ENCODE data around the gene ADGRA1. TPM values are rescaled to one million over a fixed set of nuclear protein-coding genes. Genes with fewer than 3 reads are reported as not detected.

Gene ADGRA1
- total RNA-seq, 1 experiment from 2014 or later: not detected

- CTCF ChIA-PET: interaction anchor here (0.6 to 0.7 kb wide), 3 partner anchors 35 to 555 kb away, joined by 3 read pairs; no protein-coding TSS in a partner anchor
- BruUV-seq (replicated peaks): no TSS peak
- POLR2A ChIA-PET: no interaction called here
Observed at GRCh38 chr10:133104068-133104962, 16.6 kb downstream of the ADGRA1 start.

GRCh38 chr10:133104963-133105640, 17.4 kb downstream of the ADGRA1 start:
- no TSS peak for BruUV-seq (replicated peaks)
- intact Hi-C loops (cut with micrococcal nuclease): no loop called here
- TF ChIP-seq CTCF (IDR thresholded peaks at IDR 0.05; ENCODE audit: unreplicated experiment): no peak
- H3K4me3 Mint-ChIP-seq (ENCODE audit: unreplicated experiment): no peak overlapping the region
- CTCF ChIA-PET: interaction anchor here (0.6 kb wide), 1 partner anchor 450 kb away, joined by 3 read pairs; no protein-coding TSS in a partner anchor
- no peak overlapping the region for H3K27ac Mint-ChIP-seq (ENCODE audit: low read depth, unreplicated experiment)
- POLR2A ChIA-PET: no interaction called here
- H3K27me3 Mint-ChIP-seq (ENCODE audit: insufficient read depth, unreplicated experiment): no peaks in the 10 kb centered on the region
- H3K9me3 Mint-ChIP-seq (ENCODE audit: unreplicated experiment): peaks cover 29% of the 10 kb centered on the region
- no peaks in the 10 kb centered on the region for H3K4me1 Mint-ChIP-seq (ENCODE audit: insufficient read depth, unreplicated experiment)
- no peak for DNase-seq (ENCODE audit: unreplicated experiment)
- H3K36me3 Mint-ChIP-seq (ENCODE audit: insufficient read depth, unreplicated experiment): no peaks in the 10 kb centered on the region

More at GRCh38 chr10:133104068-133104962, 16.6 kb downstream of the ADGRA1 start:
- H3K36me3 Mint-ChIP-seq (ENCODE audit: insufficient read depth, unreplicated experiment): no peaks in the 10 kb centered on the region
- no peak for DNase-seq (ENCODE audit: unreplicated experiment)
- H3K27me3 Mint-ChIP-seq (ENCODE audit: insufficient read depth, unreplicated experiment): no peaks in the 10 kb centered on the region
- H3K4me3 Mint-ChIP-seq (ENCODE audit: unreplicated experiment): no peak overlapping the region
- peaks cover 25% of the 10 kb centered on the region for H3K9me3 Mint-ChIP-seq (ENCODE audit: unreplicated experiment)
- no peaks in the 10 kb centered on the region for H3K4me1 Mint-ChIP-seq (ENCODE audit: insufficient read depth, unreplicated experiment)
- intact Hi-C loops (cut with micrococcal nuclease): no loop called here
- H3K27ac Mint-ChIP-seq (ENCODE audit: low read depth, unreplicated experiment): no peak overlapping the region
- TF ChIP-seq CTCF (IDR thresholded peaks at IDR 0.05; ENCODE audit: unreplicated experiment): no peak

GRCh38 chr10:133105686-133106390, 18.1 kb downstream of the ADGRA1 start:
- BruUV-seq (replicated peaks): no TSS peak
- intact Hi-C loops (cut with micrococcal nuclease): no loop called here
- no peak overlapping the region for H3K4me3 Mint-ChIP-seq (ENCODE audit: unreplicated experiment)
- DNase-seq (ENCODE audit: unreplicated experiment): no peak
- H3K27me3 Mint-ChIP-seq (ENCODE audit: insufficient read depth, unreplicated experiment): no peaks in the 10 kb centered on the region
- peaks cover 29% of the 10 kb centered on the region for H3K9me3 Mint-ChIP-seq (ENCODE audit: unreplicated experiment)
- POLR2A ChIA-PET: no interaction called here
- TF ChIP-seq CTCF (IDR thresholded peaks at IDR 0.05; ENCODE audit: unreplicated experiment): no peak
- H3K36me3 Mint-ChIP-seq (ENCODE audit: insufficient read depth, unreplicated experiment): no peaks in the 10 kb centered on the region
- no peak overlapping the region for H3K27ac Mint-ChIP-seq (ENCODE audit: low read depth, unreplicated experiment)
- CTCF ChIA-PET: no interaction called here
- H3K4me1 Mint-ChIP-seq (ENCODE audit: insufficient read depth, unreplicated experiment): no peaks in the 10 kb centered on the region

GRCh38 chr10:133106516-133106915, 18.8 kb downstream of the ADGRA1 start:
- intact Hi-C loops (cut with micrococcal nuclease): no loop called here
- ChIA-PET POLR2A (no interaction called here), CTCF (no interaction called here)
- no peak overlapping the region for H3K4me3 Mint-ChIP-seq (ENCODE audit: unreplicated experiment)
- H3K4me1 Mint-ChIP-seq (ENCODE audit: insufficient read depth, unreplicated experiment): no peaks in the 10 kb centered on the region
- no peaks in the 10 kb centered on the region for H3K27me3 Mint-ChIP-seq (ENCODE audit: insufficient read depth, unreplicated experiment)
- no TSS peak for BruUV-seq (replicated peaks)
- DNase-seq (ENCODE audit: unreplicated experiment): no peak
- no peak overlapping the region for H3K27ac Mint-ChIP-seq (ENCODE audit: low read depth, unreplicated experiment)
- no peak for TF ChIP-seq CTCF (IDR thresholded peaks at IDR 0.05; ENCODE audit: unreplicated experiment)
- no peaks in the 10 kb centered on the region for H3K36me3 Mint-ChIP-seq (ENCODE audit: insufficient read depth, unreplicated experiment)
- H3K9me3 Mint-ChIP-seq (ENCODE audit: unreplicated experiment): peaks cover 29% of the 10 kb centered on the region
